ENCODE measurements around the gene KCTD5. TPM values are rescaled to one million over a fixed set of nuclear protein-coding genes. Genes with fewer than 3 reads are reported as not detected.
"Not testable (repeated sequence)": the region's sequence is repeated elsewhere in the genome, so short reads cannot be mapped to it uniquely, and the experiment has no call there.

Gene KCTD5
- total and polyA plus RNA-seq, 2 donors = 13.7 to 18.4 TPM

GRCh38 chr16:2692948-2693651, 10.8 kb downstream of the KCTD5 start:
- no peak for DNase-seq (ENCODE audit: extremely low spot score)
- no peaks in the 10 kb centered on the region for H3K4me1 ChIP-seq (ENCODE audit: insufficient read depth)
- no peak overlapping the region for H3K4me3 ChIP-seq (ENCODE audit: low read depth, low read length)
- 76% methylated on average over 24 of the region's 24 CpGs for WGBS
- peaks cover 2% of the 10 kb centered on the region for H3K36me3 ChIP-seq (ENCODE audit: insufficient read depth)
- no peak overlapping the region for H3K27ac ChIP-seq (ENCODE audit: low read depth)

- not testable (repeated sequence) for H3K36me3 ChIP-seq (ENCODE audit: insufficient read depth); DNase-seq (ENCODE audit: extremely low spot score); H3K27ac ChIP-seq (ENCODE audit: low read depth); H3K4me1 ChIP-seq (ENCODE audit: insufficient read depth); H3K4me3 ChIP-seq (ENCODE audit: low read depth, low read length)
- 95% methylated on average over 34 of the region's 37 CpGs for WGBS
Measured at GRCh38 chr16:2696601-2697250, 14.4 kb downstream of the KCTD5 start.

- DNase-seq (ENCODE audit: extremely low spot score) = no peak
- no peak overlapping the region for H3K4me3 ChIP-seq (ENCODE audit: low read depth, low read length)
- 94% methylated on average over 17 of the region's 17 CpGs for WGBS
- H3K27ac ChIP-seq (ENCODE audit: low read depth) = no peak overlapping the region
- peaks cover 12% of the 10 kb centered on the region for H3K36me3 ChIP-seq (ENCODE audit: insufficient read depth)
- no peaks in the 10 kb centered on the region for H3K4me1 ChIP-seq (ENCODE audit: insufficient read depth)
Measured at GRCh38 chr16:2697401-2697948, 15.2 kb downstream of the KCTD5 start.

GRCh38 chr16:2698103-2698870, 16.0 kb downstream of the KCTD5 start:
- no peak overlapping the region for H3K4me3 ChIP-seq (ENCODE audit: low read depth, low read length)
- DNase-seq (ENCODE audit: extremely low spot score) = no peak
- no peaks in the 10 kb centered on the region for H3K4me1 ChIP-seq (ENCODE audit: insufficient read depth)
- 93% methylated on average over 28 of the region's 28 CpGs for WGBS
- peaks cover 12% of the 10 kb centered on the region for H3K36me3 ChIP-seq (ENCODE audit: insufficient read depth)
- no peak overlapping the region for H3K27ac ChIP-seq (ENCODE audit: low read depth)

- peaks cover 12% of the 10 kb centered on the region for H3K36me3 ChIP-seq (ENCODE audit: insufficient read depth)
- no peaks in the 10 kb centered on the region for H3K4me1 ChIP-seq (ENCODE audit: insufficient read depth)
Measured at GRCh38 chr16:2698965-2699750, 16.8 kb downstream of the KCTD5 start.

GRCh38 chr16:2699791-2700600, 17.7 kb downstream of the KCTD5 start:
- DNase-seq (ENCODE audit: extremely low spot score) = no peak
- no peaks in the 10 kb centered on the region for H3K4me1 ChIP-seq (ENCODE audit: insufficient read depth)
- H3K4me3 ChIP-seq (ENCODE audit: low read depth, low read length) = no peak overlapping the region
- 90% methylated on average over 28 of the region's 28 CpGs for WGBS
- H3K27ac ChIP-seq (ENCODE audit: low read depth) = no peak overlapping the region
- H3K36me3 ChIP-seq (ENCODE audit: insufficient read depth) = peaks cover 13% of the 10 kb centered on the region

More at GRCh38 chr16:2698965-2699750, 16.8 kb downstream of the KCTD5 start:
- 89% methylated on average over 32 of the region's 32 CpGs for WGBS
- no peak for DNase-seq (ENCODE audit: extremely low spot score)
- no peak overlapping the region for H3K4me3 ChIP-seq (ENCODE audit: low read depth, low read length)
- H3K27ac ChIP-seq (ENCODE audit: low read depth) = no peak overlapping the region

- Histone ChIP-seq H3K4me3 (ENCODE audit: low read depth, low read length) (no peak overlapping the region), H3K4me1 (ENCODE audit: insufficient read depth) (no peaks in the 10 kb centered on the region), H3K27ac (ENCODE audit: low read depth) (no peak overlapping the region), H3K36me3 (ENCODE audit: insufficient read depth) (peaks cover 13% of the 10 kb centered on the region)
- DNase-seq (ENCODE audit: extremely low spot score) = no peak
- WGBS = 88% methylated on average over 13 of the region's 13 CpGs
Measured at GRCh38 chr16:2700786-2701185, 18.5 kb downstream of the KCTD5 start.

GRCh38 chr16:2701272-2701671, 18.9 kb downstream of the KCTD5 start:
- WGBS = 92% methylated on average over 15 of the region's 15 CpGs
- H3K36me3 ChIP-seq (ENCODE audit: insufficient read depth) = peaks cover 13% of the 10 kb centered on the region
- H3K4me3 ChIP-seq (ENCODE audit: low read depth, low read length) = no peak overlapping the region
- H3K4me1 ChIP-seq (ENCODE audit: insufficient read depth) = no peaks in the 10 kb centered on the region
- no peak overlapping the region for H3K27ac ChIP-seq (ENCODE audit: low read depth)
- no peak for DNase-seq (ENCODE audit: extremely low spot score)

- Histone ChIP-seq H3K4me3 (ENCODE audit: low read depth, low read length) (no peak overlapping the region), H3K27ac (ENCODE audit: low read depth) (no peak overlapping the region), H3K36me3 (ENCODE audit: insufficient read depth) (peaks cover 13% of the 10 kb centered on the region), H3K4me1 (ENCODE audit: insufficient read depth) (no peaks in the 10 kb centered on the region)
- WGBS = 93% methylated on average over 29 of the region's 29 CpGs
- DNase-seq (ENCODE audit: extremely low spot score) = no peak
Measured at GRCh38 chr16:2701713-2702437, 19.6 kb downstream of the KCTD5 start.

- Histone ChIP-seq H3K36me3 (ENCODE audit: insufficient read depth) (peaks cover 13% of the 10 kb centered on the region), H3K27ac (ENCODE audit: low read depth) (no peak overlapping the region), H3K4me3 (ENCODE audit: low read depth, low read length) (no peak overlapping the region), H3K4me1 (ENCODE audit: insufficient read depth) (no peaks in the 10 kb centered on the region)
- 94% methylated on average over 13 of the region's 13 CpGs for WGBS
- no peak for DNase-seq (ENCODE audit: extremely low spot score)
Measured at GRCh38 chr16:2702438-2702825, 20.1 kb downstream of the KCTD5 start.

- H3K4me1 ChIP-seq (ENCODE audit: insufficient read depth) = no peaks in the 10 kb centered on the region
- H3K27ac ChIP-seq (ENCODE audit: low read depth) = no peak overlapping the region
- 90% methylated on average over 28 of the region's 28 CpGs for WGBS
- peaks cover 12% of the 10 kb centered on the region for H3K36me3 ChIP-seq (ENCODE audit: insufficient read depth)
- DNase-seq (ENCODE audit: extremely low spot score) = no peak
- no peak overlapping the region for H3K4me3 ChIP-seq (ENCODE audit: low read depth, low read length)
Measured at GRCh38 chr16:2702871-2703745, 20.8 kb downstream of the KCTD5 start.
